ENCODE results near the gene DTNBP1. TPM values are rescaled to one million over a fixed set of nuclear protein-coding genes. Genes with fewer than 3 reads are reported as not detected.

Gene DTNBP1
- total RNA-seq, 1 experiment from 2014 or later: 10.3 TPM

DNA sequence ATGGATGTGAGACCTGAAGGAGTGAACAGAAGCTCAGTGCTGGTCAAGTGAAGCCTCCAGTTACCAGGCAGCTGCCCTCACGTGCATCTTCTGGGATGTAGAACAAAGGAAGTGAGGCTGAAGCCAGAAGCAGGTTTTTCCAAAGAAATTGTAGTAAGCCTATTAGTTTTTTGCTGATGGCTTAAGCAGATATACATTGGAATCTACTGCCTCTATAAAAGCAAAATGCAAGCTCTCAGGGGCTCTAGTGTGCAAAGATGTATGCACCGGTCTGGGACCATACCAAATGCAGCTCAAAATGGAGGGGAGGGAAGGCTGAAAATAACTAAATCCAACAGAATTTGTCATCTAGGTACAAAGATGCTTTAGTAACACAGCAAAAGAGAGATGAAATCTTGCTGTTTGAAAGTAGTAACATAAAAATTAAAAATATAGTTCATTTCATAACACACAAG lies 77.0 kb downstream of the DTNBP1 start:
- DNase-seq: no peak
- H3K4me3 ChIP-seq: no peak overlapping the region
- no peaks in the 10 kb centered on the region for H3K9me3 ChIP-seq
- no peaks in the 10 kb centered on the region for H3K36me3 ChIP-seq
- H3K27me3 ChIP-seq: no peaks in the 10 kb centered on the region

DNA sequence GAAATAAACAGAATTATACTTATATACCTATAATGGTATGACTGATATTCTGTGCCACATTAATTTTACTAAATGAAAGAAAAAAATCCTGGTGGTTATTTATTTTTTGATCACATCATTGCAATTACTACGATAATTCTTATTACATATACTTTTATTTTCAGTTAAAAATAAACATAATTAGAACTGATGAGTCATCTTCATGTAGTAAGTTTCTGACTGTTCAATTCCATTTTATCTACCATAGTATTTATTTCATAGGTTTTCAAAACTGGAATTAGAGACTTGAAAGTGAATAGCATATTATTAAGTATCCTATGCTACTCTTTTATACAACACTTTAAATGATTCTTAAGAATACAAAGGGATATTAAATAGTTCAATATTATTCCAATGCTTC lies 80.3 kb downstream of the DTNBP1 start:
- DNase-seq: no peak
- no peaks in the 10 kb centered on the region for H3K27me3 ChIP-seq
- no peaks in the 10 kb centered on the region for H3K36me3 ChIP-seq
- H3K9me3 ChIP-seq: no peaks in the 10 kb centered on the region
- no peak overlapping the region for H3K4me3 ChIP-seq

DNA sequence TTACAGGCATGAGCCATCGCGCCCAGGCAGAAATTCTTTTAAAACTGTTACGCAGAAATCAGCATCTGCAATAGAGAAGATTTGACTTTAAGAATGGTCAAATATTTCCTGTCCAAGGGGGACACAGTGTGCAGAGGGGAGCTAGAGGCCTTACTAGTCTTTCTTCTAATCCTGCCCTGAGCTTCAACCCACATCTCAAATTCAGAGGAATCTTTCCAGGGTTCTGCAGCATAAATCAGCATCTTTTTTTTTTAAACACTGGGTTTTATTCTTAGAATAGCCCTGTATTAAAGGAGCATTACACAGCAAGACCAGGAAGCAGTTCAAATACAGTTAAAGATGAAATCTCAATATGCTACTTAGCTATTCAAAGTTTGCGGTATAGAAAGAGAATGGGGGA lies 81.1 kb downstream of the DTNBP1 start:
- Histone ChIP-seq H3K27me3 (no peaks in the 10 kb centered on the region), H3K4me3 (no peak overlapping the region), H3K36me3 (no peaks in the 10 kb centered on the region), H3K9me3 (no peaks in the 10 kb centered on the region)
- no peak for DNase-seq

DNA sequence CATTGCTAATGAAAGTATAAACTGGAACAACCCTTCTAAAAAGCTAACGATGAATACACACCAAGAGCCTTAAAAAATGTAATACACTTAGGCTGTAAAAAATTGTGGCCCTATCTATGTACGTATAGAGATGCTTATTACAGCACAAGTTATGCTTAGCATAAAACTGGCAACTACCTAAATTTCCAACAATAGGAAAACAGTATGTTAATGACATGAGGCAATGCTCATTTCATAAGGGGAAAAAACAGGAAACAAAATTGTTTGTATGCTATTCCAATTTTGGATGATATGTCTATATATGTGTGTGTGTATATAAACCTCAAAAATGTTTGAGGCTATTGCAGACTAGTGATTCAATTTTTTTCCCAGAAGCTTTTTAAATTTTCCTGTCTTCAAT lies 82.5 kb downstream of the DTNBP1 start:
- Histone ChIP-seq H3K9me3 (no peaks in the 10 kb centered on the region), H3K4me3 (no peak overlapping the region), H3K36me3 (no peaks in the 10 kb centered on the region), H3K27me3 (no peaks in the 10 kb centered on the region)
- no peak for DNase-seq

DNA sequence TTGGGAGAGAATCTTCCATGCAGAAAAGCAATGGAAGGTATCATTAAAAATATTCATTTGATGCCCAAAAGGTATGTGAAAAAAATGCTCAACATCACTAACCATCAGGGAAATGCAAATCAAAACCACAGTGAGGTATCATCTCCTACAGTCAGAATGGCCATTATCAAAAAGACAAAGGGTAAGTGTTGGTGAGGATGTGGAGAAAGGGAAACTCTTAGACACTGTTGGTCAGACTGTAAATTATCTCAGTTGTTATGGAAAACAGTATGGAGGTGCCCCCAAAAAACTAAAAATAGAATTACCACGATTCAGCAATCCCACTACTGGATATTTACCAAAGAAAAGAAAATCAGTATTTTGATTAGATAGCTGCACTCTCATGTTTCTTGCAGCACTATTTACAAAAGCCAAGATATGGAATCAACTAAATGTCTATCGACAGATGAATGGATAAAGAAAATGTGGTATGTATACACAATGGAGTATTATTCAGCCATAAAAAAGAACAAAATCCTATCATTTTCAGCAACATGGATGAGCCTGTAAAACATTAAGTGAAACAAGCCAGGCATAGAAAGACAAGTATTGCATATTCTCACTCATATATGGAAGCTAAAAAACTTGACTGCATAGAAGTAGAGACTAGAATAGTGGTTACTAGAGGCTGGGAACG lies 84.0 kb downstream of the DTNBP1 start:
- Histone ChIP-seq H3K27me3 (no peaks in the 10 kb centered on the region), H3K4me3 (no peak overlapping the region), H3K9me3 (no peaks in the 10 kb centered on the region), H3K36me3 (no peaks in the 10 kb centered on the region)
- no peak for DNase-seq

DNA sequence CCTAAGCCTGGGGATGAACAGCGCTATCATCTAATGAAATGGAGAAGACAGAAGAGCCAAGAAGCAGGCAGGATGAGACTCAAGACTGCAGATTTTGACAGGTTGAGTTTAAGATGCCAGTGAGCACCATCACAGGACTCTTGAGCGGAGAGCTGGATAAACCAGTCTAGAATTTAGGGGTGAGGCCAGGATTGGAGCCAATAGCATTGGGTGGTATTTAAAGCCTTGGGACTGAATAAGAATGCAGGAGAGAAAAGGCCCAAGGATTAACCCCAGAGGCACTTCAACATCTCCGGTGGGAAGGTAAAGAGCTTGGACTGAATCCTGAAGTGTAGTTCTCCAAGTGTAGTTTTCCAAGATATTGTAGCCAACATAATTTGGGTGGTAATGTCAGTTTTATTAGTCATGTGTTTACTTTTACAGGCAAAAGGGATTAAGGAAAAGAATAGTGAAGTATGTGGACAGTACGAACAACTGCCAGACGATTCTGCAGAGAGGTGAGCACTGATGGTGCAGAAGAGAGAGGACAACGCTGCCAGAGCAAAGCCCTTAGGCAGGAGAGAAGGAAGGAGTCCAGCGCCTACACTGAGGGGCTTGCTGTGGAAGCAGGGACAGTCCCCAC lies 85.2 kb downstream of the DTNBP1 start:
- H3K9me3 ChIP-seq: no peaks in the 10 kb centered on the region
- DNase-seq: peak; percentile 5
- no peaks in the 10 kb centered on the region for H3K27me3 ChIP-seq

DNA sequence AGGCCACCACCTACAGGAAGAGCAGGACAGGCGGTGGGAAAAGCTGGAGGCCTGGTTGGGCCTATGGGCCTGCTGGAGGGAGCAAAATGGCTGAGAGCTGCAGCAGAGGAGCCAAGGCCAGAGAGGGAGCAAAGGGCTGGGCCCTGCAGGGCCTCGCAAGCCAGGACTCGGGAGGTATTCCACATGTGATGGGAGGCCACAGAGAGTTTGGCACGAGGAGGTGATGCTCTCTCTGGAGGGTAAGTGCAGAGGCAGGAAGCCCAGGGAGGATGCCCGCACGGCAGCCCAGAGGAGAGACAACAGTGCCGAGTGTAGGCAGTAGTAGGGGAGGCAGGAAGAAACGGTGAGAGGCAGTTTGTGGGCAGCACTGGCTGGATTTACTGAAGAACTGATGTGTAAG lies 85.7 kb downstream of the DTNBP1 start:
- Histone ChIP-seq H3K4me3 (no peak overlapping the region), H3K36me3 (no peaks in the 10 kb centered on the region), H3K9me3 (no peaks in the 10 kb centered on the region), H3K27me3 (no peaks in the 10 kb centered on the region)
- DNase-seq: no peak

More for the DNA sequence above, 85.2 kb downstream of the DTNBP1 start:
- no peak overlapping the region for H3K4me3 ChIP-seq
- H3K36me3 ChIP-seq: no peaks in the 10 kb centered on the region

DNA sequence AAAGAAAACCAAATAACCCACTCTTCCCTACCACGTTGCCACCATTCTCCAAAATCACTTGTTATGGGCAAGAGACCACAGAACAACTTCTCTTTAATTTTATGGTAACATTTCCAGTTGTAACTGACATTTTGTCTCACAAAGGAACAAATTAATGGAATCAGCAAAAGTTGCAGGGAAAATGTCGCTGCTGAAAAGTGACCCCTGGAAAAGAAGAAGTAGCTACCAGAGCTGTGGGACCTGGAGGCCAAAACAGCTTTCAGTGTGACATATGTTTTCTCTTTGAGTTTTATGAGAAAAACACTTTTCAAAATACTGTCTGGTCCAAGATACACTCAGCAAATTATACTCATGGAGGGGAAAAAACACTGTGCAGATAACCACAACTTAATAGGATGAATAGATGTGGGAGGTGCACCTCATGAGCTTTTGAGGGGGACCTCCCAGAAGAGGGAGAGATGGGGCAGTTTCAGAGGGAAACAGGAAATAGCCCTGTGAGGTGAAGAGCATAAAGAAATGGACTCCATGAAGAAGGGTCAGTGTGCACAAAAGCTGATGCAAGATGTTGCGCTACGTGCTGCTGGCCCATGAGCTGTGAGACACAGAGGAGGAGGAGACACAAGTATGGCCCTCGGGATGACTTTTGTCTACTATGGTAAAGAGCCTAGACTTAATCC lies 87.3 kb downstream of the DTNBP1 start:
- Histone ChIP-seq H3K36me3 (no peaks in the 10 kb centered on the region), H3K9me3 (no peaks in the 10 kb centered on the region), H3K27me3 (no peaks in the 10 kb centered on the region), H3K4me3 (no peak overlapping the region)
- DNase-seq: no peak

DNA sequence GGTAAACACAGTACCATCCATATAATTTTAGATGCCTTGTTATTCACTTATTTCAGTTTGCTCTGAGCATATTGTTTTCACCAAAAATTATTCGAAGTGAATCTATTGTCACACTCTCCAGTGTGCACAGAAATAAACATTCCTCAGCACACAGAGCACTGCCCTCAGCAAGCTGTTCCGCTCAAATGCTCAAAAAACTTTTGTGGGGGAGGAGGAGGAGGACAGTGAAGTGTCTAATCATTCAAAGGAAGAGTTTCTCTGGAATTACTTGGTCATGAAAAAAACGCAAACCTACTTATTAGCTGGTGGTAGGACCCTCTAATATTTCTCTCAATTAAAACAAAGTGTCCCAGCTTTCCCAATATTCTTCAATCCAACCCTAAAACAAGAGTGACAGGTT lies 88.3 kb downstream of the DTNBP1 start:
- Histone ChIP-seq H3K36me3 (no peaks in the 10 kb centered on the region), H3K4me3 (no peak overlapping the region), H3K27me3 (no peaks in the 10 kb centered on the region), H3K9me3 (no peaks in the 10 kb centered on the region)
- no peak for DNase-seq

DNA sequence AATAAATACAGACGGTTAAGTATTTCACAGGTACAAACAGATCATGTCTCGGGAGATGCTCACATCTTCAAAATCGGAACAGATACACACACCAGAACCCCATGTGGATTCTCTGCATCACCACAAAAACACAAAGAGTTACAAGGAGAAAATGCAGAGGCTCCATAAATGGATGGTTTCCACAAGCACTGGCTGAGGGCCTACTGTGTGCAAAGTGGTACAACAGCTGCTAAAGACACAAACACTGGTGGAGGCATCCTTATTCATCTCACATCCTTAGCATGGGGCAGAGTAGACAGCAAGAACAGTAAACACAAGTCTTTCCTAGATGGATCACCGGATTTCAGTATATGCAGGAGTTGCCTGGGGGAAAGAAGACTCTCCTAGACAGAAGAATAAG lies 88.8 kb downstream of the DTNBP1 start:
- Histone ChIP-seq H3K9me3 (no peaks in the 10 kb centered on the region), H3K36me3 (no peaks in the 10 kb centered on the region), H3K4me3 (no peak overlapping the region), H3K27me3 (no peaks in the 10 kb centered on the region)
- DNase-seq: no peak

DNA sequence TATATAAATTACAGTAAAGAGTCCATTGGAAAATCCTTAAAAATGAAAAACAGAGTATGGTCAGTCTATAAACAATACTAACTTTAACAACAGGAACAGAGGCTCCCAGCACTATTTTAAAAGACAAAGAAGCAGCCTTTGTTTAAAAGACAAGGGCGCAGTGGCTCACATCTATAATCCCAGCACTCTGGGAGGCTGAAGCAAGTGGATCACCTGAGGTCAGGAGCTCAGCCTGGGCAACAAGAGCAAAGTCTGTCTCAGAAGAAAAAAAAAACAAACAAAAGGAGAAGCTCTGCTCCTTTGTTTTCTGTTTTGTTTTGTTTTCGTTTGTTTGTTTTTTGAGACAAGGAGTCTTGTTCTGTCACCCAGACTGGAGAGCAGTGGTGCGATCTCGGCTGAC lies 89.4 kb downstream of the DTNBP1 start:
- Histone ChIP-seq H3K27me3 (no peaks in the 10 kb centered on the region), H3K4me3 (no peak overlapping the region), H3K36me3 (no peaks in the 10 kb centered on the region), H3K9me3 (no peaks in the 10 kb centered on the region)
- DNase-seq: no peak

DNA sequence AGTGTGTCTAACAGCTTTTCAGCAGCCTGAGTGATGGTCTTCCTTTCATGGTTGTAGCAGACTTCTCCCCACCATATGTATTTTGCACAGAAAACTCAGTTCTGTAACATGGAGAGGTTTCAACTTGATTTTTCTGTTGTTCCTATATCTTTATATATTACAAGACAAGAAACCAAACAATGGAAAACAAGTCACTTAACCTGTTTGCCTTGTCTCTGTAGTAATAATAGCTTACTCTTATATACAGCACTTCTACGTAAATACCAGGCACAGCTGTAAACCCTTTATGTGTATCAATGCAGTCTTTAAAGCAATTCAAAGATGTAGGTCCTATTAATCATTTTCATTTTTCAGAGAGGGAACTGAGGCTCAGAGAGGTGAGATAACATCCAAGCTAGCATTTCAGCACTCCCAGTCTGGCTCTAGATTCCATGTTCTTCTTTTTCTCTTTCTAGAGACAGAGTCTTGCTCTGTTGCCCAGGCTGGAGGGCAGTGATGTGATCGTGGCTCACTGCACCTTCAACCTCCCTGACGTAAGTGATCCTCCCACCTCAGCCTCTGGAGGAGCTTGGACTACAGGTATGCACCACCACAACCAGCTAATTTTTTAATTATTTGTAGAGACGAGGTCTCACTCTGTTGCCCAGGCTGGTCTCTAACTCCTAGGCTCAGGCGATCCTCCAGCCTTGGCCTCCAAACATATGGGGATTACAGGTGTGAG lies 90.4 kb downstream of the DTNBP1 start:
- Histone ChIP-seq H3K9me3 (no peaks in the 10 kb centered on the region), H3K27me3 (no peaks in the 10 kb centered on the region), H3K36me3 (no peaks in the 10 kb centered on the region), H3K4me3 (no peak overlapping the region)
- no peak for DNase-seq

DNA sequence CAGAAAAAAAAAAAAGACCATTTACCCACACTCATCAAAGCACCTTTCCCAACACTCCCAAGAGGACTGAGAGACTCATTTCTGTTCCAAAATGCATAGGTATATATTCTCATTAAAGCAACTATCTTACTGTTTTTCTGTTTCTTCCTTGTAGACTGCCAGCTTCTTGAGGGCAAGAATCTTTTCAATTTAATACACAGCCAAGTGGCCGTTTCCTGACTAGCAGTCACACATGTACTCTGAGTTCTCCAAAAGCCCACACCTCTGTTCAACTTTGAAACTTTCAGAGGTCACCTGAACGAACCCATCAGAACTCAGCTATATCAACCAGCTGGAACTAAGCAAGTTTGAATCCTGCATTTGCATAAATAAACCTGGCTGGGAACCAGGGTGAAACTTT lies 92.7 kb downstream of the DTNBP1 start:
- no peaks in the 10 kb centered on the region for H3K36me3 ChIP-seq
- H3K27me3 ChIP-seq: no peaks in the 10 kb centered on the region
- DNase-seq: no peak
- no peaks in the 10 kb centered on the region for H3K9me3 ChIP-seq
- no peak overlapping the region for H3K4me3 ChIP-seq

DNA sequence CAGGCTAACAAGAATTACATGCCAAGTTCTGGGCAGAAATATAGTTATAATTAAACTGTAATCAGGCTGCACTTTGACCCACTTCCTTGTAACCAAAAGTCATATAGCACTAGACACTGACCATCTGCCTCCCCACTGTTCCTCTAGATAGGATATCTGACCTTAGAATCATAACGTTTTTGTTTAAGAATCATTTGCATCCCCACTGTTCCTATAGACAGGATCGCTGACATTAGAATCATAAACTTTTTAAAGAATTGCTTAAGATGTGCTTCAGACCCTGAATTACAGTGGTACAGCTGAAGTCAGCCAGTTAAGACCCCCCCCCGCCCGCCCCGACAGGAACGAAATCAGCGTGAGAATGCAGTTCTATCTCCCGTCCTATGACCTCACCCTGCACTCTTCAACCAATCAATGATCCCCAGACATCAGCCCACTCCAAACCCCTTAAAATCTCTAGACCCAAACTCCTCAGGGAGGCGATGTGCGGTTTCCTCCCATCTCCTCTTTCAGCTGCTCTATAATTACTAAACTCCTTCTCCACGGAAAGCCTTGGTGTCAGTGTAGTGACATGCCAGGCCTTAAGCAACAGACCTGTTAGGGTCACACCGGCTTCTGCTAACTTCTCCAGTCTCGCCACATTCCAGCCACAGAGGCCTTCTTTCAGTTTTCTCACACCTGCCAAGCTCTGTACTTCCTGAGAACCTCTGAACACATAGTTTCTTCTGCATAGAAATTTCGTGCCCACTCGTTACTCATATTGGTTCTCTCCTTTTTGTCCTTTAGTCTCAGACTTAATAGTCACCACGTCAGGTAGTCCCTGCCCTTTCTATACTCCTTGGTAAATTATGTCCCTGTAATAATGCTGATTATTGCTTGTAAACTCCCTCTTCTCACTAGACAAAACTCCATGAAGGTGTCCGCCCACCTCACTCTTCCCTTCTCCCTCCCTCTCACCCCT lies 93.5 kb downstream of the DTNBP1 start:
- Histone ChIP-seq H3K36me3 (no peaks in the 10 kb centered on the region), H3K9me3 (no peaks in the 10 kb centered on the region), H3K27me3 (no peaks in the 10 kb centered on the region), H3K4me3 (no peak overlapping the region)
- DNase-seq: no peak

DNA sequence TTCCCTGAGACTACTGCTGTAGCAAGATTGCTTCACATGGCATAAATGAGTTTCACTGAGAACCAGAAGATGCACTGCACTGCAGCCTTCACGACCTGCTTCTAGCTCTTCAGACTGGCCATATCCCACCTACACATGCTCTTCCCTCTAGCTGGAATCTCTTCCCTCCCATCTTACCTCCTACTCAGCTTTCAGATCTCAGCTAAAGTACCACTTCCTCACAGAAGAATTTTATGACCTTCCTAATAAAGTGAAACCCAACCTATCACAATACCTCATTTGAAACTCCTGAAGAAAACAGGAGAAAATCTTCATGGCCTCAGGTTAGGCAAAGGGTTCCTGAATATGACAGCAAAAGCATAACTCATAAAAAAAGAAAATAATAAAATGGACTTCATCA lies 99.9 kb downstream of the DTNBP1 start:
- Histone ChIP-seq H3K4me3 (no peak overlapping the region), H3K36me3 (no peaks in the 10 kb centered on the region), H3K9me3 (no peaks in the 10 kb centered on the region), H3K27me3 (no peaks in the 10 kb centered on the region)
- no peak for DNase-seq

DNA sequence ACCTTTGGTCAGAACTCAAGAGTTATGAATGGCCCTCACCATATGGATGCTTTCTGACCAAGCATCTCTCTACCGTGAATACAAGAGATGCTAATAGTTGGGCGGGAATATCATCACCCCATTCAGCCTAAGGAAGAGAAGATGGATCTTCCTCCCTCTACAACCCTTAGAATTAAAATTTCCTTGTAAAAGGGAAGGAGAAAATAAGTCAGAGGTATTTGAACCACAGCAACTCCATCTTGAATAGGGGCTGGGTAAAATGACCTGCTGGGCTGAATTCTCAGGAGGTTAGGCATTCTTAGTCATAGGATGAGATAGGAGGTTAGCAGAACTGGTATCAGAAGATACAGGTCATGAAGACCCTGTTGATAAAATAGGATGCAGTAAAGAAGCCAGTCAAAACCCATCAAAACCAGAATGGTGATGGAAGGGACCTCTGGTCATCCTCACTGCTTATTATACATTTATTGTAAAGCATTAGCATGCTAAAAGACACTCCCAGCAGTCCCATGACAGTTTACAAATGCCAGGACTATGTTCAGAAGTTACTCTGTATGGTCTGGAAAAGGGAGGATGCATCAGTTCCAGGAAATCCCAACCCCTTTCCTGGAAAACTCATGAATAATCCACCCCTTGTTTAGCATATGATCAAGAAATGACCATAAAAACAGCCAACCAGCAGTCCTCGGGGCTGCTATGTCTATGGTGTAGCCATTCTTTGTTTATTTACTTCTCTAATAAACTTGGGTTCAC lies 101.2 kb downstream of the DTNBP1 start:
- H3K9me3 ChIP-seq: no peaks in the 10 kb centered on the region
- no peaks in the 10 kb centered on the region for H3K27me3 ChIP-seq
- H3K4me3 ChIP-seq: no peak overlapping the region
- DNase-seq: no peak
- no peaks in the 10 kb centered on the region for H3K36me3 ChIP-seq
